Hepatocyte (in vitro differentiated cells): ENCODE data around the gene SPECC1.

Experiments used
- EZH2 ChIP-seq: fragments of 200-600 bp; sonication (generic); IDR thresholded peaks from 2 replicates; pipeline ENCODE4 v1.6.1; 2016; ENCODE audit warnings: antibody characterized with exemption, mild to moderate bottlenecking, borderline replicate concordance
- TF ChIP-seq, protein P1 (sequence below): fragments of 200-600 bp; sonication (generic); IDR thresholded peaks from 2 replicates; pipeline ENCODE4 v1.5.1; 2016; ENCODE audit warnings: antibody characterized with exemption, mild to moderate bottlenecking; ENCODE audit not compliant: poor library complexity

DNA sequence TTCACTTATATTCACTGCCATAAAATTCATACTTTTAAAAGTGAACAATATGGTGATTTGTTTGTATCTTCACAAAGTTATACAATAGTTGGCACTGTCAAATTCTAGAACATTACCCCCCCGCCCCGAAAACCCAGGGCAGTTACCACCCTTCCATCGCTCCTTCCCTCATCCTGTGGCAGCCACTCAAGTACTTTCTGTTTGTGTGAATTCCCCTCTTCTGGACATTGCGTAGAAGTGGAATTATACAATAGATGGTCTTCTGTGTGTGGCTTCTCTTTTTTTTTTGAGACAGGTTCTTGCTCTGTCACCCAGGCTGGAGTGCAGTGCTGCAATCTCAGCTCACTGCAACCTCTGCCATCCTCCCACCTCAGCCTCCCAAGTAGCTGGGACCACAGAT lies 58.6 kb downstream of the SPECC1 start:
- TF ChIP-seq, protein P1, sequence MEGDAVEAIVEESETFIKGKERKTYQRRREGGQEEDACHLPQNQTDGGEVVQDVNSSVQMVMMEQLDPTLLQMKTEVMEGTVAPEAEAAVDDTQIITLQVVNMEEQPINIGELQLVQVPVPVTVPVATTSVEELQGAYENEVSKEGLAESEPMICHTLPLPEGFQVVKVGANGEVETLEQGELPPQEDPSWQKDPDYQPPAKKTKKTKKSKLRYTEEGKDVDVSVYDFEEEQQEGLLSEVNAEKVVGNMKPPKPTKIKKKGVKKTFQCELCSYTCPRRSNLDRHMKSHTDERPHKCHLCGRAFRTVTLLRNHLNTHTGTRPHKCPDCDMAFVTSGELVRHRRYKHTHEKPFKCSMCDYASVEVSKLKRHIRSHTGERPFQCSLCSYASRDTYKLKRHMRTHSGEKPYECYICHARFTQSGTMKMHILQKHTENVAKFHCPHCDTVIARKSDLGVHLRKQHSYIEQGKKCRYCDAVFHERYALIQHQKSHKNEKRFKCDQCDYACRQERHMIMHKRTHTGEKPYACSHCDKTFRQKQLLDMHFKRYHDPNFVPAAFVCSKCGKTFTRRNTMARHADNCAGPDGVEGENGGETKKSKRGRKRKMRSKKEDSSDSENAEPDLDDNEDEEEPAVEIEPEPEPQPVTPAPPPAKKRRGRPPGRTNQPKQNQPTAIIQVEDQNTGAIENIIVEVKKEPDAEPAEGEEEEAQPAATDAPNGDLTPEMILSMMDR = no peak
- no peak for TF ChIP-seq EZH2
